Urinary bladder (tissue), 4 donors: Measurements from ENCODE around the gene CCBE1. TPM values are rescaled to one million over a fixed set of nuclear protein-coding genes. Genes with fewer than 3 reads are reported as not detected.

Source experiments
- DNase-seq: peaks from one replicate; pipeline ENCODE4 v3.0.0-alpha.2; 2015; ENCODE audit errors: extremely low spot score
- H3K27ac ChIP-seq: one replicate; pipeline ENCODE4 v1.5.1; 2013; ENCODE audit warnings: low read depth, mild to moderate bottlenecking, moderate library complexity
- H3K36me3 ChIP-seq: one replicate; pipeline ENCODE4 v1.6.1; 2013; ENCODE audit warnings: mild to moderate bottlenecking, moderate library complexity; ENCODE audit not compliant: insufficient read depth
- H3K4me1 ChIP-seq: one replicate; pipeline ENCODE4 v1.6.1; 2013; ENCODE audit warnings: mild to moderate bottlenecking, moderate library complexity; ENCODE audit not compliant: insufficient read depth
- H3K4me3 ChIP-seq: one replicate; pipeline ENCODE4 v1.5.1; 2013; ENCODE audit warnings: low read depth, low read length
- WGBS: extraction: QIAGEN DNeasy Blood & Tissue Kit; methylation state at CpG from one replicate; pipeline ENCODE4 v1.1.7; 2013; 5-methylcytosine and 5-hydroxymethylcytosine counted together
- polyA plus RNA-seq: library from polyadenylated mRNA; stranded (reverse); fragments of 200-250 nt; gene quantifications from one replicate; pipeline ENCODE4 v1.2.3, GENCODE V29; 2013
- total RNA-seq: library from RNA; depleted of rRNA; stranded (reverse); fragments of >200 nt; gene quantifications from one replicate; pipeline ENCODE4 v1.2.3, GENCODE V29; 2014
- donor health status: healthy with polysubstance abuse.
- donor health status: healthy.

CCBE1 gene
- total and polyA plus RNA-seq, 2 donors = 0.37 to 4.2 TPM

DNA sequence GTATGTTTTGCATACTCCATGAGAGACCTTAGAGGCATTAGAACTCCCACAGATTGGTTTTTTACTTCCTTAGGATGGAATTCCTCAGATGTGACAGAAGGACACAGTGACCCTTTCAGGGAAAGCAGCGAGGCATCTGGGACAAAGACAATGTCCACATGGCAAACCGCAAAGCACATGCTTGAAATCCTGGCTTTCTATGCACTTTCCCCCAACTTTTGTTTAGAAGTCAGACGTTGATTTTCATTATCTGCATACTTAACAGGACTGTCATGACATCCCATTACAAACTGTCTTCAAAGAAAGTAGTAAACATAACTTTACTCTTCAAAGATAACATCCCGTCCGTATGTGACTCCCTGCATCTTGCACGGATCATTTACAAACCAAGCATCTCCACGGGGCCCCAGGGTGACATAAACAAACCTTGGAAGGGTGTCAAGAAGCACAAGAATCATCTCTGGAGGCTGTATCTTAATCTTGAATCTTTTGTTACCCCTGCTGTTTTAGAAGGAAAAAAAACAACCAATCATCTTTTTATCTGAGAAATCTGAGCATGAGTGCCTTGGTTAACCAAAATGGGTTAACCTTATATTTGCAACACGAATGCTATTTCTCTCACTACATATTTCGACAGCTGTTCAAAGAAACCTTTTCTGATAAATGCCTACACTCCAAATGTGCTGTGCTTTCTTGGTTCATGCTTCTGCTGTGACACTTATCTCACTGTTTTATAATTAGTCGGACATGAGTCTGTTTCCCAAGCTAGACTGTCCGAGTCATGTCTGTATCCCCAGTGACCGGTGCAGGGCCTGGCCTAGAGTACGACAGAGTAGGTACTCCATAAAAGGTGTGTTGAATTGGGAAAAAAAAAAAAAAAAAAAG, 90.8 kb downstream of the CCBE1 start:
- Histone ChIP-seq H3K27ac (no peak overlapping the region), H3K36me3 (no peaks in the 10 kb centered on the region), H3K4me3 (no peak overlapping the region), H3K4me1 (no peaks in the 10 kb centered on the region)
- DNase-seq = no peak
- 54% methylated on average over 13 of the region's 13 CpGs for WGBS

DNA sequence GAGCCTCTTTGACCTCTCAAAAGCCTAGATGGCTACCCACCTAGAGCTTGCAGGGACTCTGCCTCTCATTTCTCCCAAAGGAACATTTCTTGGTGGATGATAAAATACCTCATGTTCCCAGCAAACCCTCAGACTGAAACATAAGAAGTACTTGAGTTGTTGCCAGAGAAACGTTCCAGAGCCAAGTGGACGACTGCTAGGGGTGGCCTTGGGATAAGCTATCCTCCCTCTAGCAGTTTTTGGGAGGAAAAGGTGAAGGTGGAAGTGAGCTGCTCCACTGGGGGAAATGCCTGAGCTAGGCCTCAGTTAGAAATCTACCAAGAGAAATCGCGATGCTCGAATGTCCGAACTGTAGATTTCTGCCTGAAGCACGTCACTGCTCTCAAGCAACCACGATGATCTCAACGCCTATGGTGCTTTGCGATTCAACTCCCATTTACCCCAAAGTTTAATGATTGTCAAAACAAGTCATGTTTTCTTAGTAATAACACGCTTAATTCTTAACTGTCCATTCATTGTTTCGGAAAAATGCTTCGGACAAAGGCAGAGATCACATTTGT, 91.5 kb downstream of the CCBE1 start:
- WGBS = 78% methylated on average over 13 of the region's 13 CpGs
- no peak overlapping the region for H3K4me3 ChIP-seq
- no peak overlapping the region for H3K27ac ChIP-seq
- no peaks in the 10 kb centered on the region for H3K36me3 ChIP-seq
- DNase-seq = no peak
- H3K4me1 ChIP-seq = no peaks in the 10 kb centered on the region

DNA sequence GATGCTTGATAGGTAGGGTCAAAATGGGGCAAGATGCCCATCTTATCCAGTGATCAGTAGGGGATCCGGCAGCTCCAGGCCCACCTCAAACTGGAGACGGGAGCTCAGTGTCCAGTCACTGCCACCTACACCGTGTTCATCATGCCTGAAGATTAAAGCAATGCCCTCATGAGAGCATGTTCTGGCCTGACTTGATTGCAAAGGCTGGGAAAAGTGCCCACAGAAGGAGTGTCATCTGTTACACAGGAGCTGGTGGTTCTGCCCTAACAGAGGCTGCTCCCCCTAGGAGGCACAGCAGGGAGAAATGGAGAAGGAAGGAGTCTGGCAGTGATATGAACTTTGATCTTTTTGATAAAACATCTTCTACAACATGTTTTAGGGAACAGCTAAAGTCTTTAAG, 92.3 kb downstream of the CCBE1 start:
- Histone ChIP-seq H3K4me1 (no peaks in the 10 kb centered on the region), H3K36me3 (no peaks in the 10 kb centered on the region), H3K4me3 (no peak overlapping the region), H3K27ac (no peak overlapping the region)
- DNase-seq = no peak
- WGBS = 87% methylated on average over 3 of the region's 3 CpGs

DNA sequence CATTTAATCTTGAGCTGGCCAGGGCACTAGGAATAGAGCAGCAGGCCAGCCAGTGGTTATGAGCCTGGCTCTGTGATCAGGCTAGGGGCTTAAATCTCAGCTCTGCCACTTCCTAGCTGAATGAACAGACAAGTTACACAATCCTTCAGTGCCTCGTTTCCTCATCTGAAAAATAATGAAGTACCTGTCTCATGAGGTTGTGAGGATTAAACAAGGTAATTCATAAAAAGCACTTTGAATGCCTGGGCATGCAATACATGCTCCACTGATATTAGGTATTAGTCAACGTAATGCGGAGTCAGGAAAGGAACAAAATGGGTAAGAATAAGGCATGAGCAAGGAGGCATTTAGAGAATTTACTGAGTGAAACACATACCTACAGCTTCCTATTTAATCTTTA, 100.2 kb downstream of the CCBE1 start:
- 92% methylated on average over 3 of the region's 3 CpGs for WGBS
- H3K4me3 ChIP-seq = no peak overlapping the region
- no peaks in the 10 kb centered on the region for H3K4me1 ChIP-seq
- no peak for DNase-seq
- no peak overlapping the region for H3K27ac ChIP-seq
- H3K36me3 ChIP-seq = no peaks in the 10 kb centered on the region

DNA sequence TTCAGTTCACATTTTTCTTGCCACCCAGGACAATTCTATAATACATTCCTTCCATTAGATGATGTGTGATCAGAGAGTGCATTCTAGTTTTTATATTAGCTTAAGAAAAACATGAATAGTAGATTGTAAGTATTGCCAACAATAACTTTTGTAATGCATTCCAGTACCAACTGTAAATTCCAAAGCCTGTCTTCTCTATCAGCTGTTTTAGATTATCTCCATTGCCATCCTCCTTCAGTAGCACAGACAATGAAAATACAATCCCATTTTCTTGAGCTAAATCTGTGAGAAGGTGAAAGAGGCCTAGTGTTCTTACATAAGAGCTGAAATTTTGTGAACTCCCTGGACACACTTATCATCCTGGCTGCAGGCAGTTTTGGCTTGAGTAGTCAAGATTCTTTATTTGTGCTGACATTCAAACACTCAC, 103.9 kb downstream of the CCBE1 start:
- H3K4me3 ChIP-seq = no peak overlapping the region
- no peaks in the 10 kb centered on the region for H3K4me1 ChIP-seq
- no peaks in the 10 kb centered on the region for H3K36me3 ChIP-seq
- no peak for DNase-seq
- H3K27ac ChIP-seq = no peak overlapping the region

DNA sequence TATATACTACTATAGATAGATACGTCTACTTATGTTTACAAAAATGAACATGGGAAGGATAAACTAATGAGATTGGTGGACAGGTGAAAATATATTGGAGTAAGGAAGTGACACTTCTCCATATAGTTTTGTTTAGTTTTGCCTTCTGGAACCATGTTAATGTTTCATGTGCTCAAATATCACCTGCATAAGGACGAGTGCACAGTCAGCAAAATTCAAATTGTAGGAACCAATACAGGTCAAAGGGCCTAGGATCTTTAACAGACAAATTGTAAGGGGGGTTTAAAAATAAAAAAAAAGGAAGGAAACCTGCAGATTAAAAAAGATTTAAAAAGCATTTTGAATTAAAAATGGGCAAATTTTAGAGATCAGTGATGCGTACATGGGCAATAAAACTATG, 104.6 kb downstream of the CCBE1 start:
- WGBS = 96% methylated on average over 3 of the region's 3 CpGs
- no peak overlapping the region for H3K27ac ChIP-seq

DNA sequence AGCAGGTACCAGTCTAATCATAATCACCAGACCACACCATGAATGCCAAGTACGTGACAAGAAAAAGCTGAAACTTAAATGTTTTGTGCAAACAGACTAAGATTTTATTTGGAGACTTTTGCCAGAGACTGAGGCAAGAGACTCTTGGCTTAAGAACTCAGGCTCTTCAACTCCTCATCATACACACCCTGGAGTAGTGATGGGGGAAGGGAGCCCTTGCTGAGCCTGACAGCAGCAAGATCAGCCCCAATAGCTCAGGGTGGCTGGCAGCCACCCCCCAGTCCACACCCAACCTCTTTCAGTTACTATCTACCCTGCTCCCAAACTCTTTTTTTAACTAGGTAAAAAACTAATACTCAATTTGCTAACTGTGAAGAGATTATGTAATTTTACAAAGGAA, 114.8 kb downstream of the CCBE1 start:
- H3K4me1 ChIP-seq = no peaks in the 10 kb centered on the region
- H3K27ac ChIP-seq = no peak overlapping the region
- WGBS = 57% methylated on average over 1 of the region's 1 CpG
- DNase-seq = no peak
- no peak overlapping the region for H3K4me3 ChIP-seq
- H3K36me3 ChIP-seq = no peaks in the 10 kb centered on the region

More for the DNA sequence above, 104.6 kb downstream of the CCBE1 start:
- Histone ChIP-seq H3K36me3 (no peaks in the 10 kb centered on the region), H3K4me1 (no peaks in the 10 kb centered on the region), H3K4me3 (no peak overlapping the region)
- no peak for DNase-seq

DNA sequence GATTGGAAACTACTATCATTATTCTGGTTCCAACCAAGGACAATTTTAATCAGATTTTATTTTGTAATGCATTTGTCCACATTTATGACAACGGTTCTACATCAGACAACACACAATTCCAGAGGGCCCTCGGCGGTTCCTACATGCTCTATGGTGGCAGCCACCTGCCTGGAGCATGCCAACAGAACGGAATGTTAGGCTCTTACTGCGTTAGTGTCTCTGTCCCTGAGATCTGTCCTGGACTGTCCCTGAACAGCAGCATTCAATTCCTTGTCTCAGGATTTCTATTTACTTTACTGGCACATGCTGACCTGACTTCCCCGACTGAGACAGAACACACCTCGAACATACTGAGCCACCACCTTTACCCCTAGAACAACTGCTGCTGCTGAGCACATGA, 117.7 kb downstream of the CCBE1 start:
- H3K4me1 ChIP-seq = no peaks in the 10 kb centered on the region
- no peak overlapping the region for H3K4me3 ChIP-seq
- no peaks in the 10 kb centered on the region for H3K36me3 ChIP-seq
- no peak overlapping the region for H3K27ac ChIP-seq
- WGBS = 83% methylated on average over 7 of the region's 7 CpGs
- no peak for DNase-seq

DNA sequence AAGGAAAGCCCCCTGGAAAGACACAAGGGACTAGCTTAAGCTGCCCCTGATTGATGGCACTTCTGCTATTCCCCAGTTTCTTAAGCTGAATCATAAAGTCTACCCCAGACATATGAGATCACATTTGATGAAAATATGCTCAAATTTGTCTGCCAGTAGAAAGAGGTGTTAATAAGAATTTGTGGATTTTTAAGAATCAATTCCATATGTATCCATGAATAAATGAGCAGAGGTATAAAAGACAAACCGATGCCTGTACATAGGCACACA, 119.9 kb downstream of the CCBE1 start:
- no peak overlapping the region for H3K4me3 ChIP-seq
- no peaks in the 10 kb centered on the region for H3K4me1 ChIP-seq
- H3K36me3 ChIP-seq = no peaks in the 10 kb centered on the region
- H3K27ac ChIP-seq = no peak overlapping the region
- DNase-seq = no peak
- 94% methylated on average over 1 of the region's 1 CpG for WGBS

DNA sequence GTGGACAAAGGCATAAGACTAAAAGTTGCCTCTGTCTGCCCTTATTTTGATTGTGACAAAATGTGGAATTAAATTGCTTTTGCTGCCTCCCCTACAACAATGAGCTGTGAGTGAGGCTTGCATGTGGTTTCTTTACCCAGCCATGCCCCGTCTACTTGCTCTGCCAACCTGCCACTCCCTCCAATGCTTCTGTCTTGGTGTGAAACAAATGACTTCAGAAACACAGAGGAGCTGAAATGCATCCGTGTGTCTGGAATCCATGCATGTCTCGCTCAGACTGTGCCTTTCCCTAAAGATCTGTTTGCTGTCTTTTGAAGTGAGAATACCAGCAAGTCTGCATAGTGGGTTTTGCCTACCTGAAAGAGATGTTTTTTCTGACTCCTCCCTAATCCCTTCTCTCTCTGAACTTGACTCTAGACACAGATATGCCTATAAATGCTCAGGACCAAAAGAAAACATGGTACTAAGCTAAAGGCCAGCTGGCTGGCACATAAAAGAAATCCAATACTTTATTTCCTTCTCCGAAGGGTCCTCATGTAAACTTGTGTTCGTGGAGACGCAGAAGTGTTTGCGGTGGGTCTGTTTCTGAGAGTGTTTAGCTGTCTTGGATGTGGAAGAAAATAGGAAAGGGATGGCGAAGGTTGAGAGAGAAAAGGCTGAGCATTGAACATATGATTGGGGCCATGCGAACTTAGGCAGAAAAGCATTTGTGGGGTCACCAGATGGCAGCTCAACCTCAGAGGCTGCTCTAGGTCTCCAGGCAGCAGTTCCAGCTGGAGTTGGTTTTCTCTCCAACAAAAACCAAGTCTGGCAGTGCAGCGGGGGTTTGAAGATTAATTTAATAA, 120.5 kb downstream of the CCBE1 start:
- DNase-seq = no peak
- Histone ChIP-seq H3K27ac (no peak overlapping the region), H3K4me1 (no peaks in the 10 kb centered on the region), H3K36me3 (no peaks in the 10 kb centered on the region), H3K4me3 (no peak overlapping the region)
- WGBS = 67% methylated on average over 10 of the region's 10 CpGs

DNA sequence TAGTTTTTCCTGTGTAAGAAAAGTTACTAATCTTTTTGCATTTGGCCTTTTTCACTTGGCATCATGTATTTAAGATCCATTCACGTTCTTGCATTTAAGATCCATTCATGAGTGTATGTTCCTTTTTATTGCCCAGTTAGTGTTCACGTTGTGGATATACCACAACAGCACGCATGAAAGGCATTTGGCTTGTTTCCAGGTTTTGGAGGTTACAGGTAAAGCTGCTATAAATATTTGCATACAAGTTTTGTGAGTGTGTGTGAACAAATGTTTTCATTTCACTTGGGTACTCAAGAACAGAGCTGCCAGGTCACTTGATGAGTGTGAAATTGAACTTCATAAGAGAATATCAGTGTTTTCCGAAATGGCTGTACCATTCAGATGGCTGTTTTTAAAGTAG, 121.2 kb downstream of the CCBE1 start:
- no peaks in the 10 kb centered on the region for H3K36me3 ChIP-seq
- no peak overlapping the region for H3K27ac ChIP-seq
- no peaks in the 10 kb centered on the region for H3K4me1 ChIP-seq
- H3K4me3 ChIP-seq = no peak overlapping the region
- no peak for DNase-seq
- WGBS = 76% methylated on average over 4 of the region's 4 CpGs

DNA sequence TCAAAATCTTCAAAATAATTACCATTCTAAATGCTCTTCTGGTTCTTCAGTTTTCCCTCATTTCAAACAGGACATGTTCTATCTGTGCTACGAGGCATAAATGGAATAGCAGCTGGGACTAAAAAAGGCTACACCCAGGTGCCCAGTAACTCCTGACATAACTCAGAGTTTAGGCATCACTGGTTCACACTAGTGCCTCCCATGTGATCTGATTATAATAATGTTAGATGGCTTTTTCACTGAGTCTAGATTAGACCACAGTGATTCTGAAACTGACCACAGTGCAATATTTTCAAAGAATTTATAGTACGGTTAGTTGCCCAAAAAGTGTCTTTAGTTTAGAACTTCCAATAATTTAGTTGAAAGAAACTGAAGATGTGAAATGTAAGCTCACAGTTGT, 123.3 kb downstream of the CCBE1 start:
- DNase-seq = no peak
- Histone ChIP-seq H3K36me3 (no peaks in the 10 kb centered on the region), H3K27ac (no peak overlapping the region), H3K4me3 (no peak overlapping the region), H3K4me1 (no peaks in the 10 kb centered on the region)
- WGBS = 91% methylated on average over 2 of the region's 2 CpGs

DNA sequence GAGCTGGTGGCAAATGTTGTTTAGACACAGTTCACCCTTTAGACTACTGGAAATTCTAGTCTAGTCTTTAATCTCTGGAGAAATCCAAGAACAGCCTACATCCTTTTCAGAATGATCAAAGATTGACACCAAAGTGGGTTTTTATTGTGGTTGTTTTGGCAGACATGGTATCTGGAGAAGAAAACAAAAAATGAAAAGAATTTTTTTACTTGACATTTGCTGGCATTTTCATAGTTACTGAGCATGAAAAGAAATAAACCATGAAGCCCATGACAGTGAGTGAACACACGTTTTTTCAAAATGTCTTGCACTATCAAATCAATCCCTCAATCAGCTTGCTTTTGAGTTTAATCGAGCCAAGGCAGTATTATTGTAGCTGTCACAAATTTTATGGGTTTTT, 125.3 kb downstream of the CCBE1 start:
- no peaks in the 10 kb centered on the region for H3K4me1 ChIP-seq
- 56% methylated on average over 2 of the region's 2 CpGs for WGBS

DNA sequence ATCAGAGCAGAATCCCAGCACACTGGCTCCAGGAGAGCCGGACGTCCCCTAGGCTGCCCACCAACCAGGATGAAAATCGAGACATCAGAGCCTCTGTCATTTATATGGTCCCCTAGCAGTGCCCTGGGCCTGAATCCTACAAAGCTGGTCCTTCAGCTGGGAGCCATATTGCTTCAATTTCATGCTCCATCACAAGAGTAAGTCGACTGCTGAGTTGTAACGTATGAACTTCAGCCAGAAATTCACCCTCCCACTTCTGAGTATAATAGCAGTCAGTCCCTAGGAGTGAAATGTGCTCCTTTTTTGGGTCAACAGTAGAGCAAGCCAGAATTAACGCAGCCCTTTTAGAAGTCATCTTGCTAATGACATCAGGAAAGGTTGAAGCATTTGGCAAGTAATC, 126.4 kb downstream of the CCBE1 start:
- H3K4me1 ChIP-seq = peaks cover 1% of the 10 kb centered on the region
- WGBS = 83% methylated on average over 6 of the region's 6 CpGs

More for the DNA sequence above, 125.3 kb downstream of the CCBE1 start:
- Histone ChIP-seq H3K4me3 (no peak overlapping the region), H3K36me3 (no peaks in the 10 kb centered on the region), H3K27ac (no peak overlapping the region)
- no peak for DNase-seq

More for the DNA sequence above, 126.4 kb downstream of the CCBE1 start:
- Histone ChIP-seq H3K4me3 (no peak overlapping the region), H3K36me3 (no peaks in the 10 kb centered on the region), H3K27ac (no peak overlapping the region)
- DNase-seq = no peak
